HEK293T (cell line): ENCODE results near the gene ASCC1.

Experiments used
- ARNT ChIP-seq: fragments of 450-650 bp; IDR thresholded peaks from 2 replicates; pipeline ENCODE4 v1.6.1; 2017; ENCODE audit warnings: mild to moderate bottlenecking
- BHLHE40 ChIP-seq: fragments of 450-650 bp; IDR thresholded peaks from 2 replicates; pipeline ENCODE4 v1.6.1; 2016; ENCODE audit warnings: mild to moderate bottlenecking, moderate library complexity, borderline replicate concordance
- ELF4 ChIP-seq: fragments of 450-650 bp; IDR thresholded peaks from 2 replicates; pipeline ENCODE4 v1.6.1; 2017; ENCODE audit warnings: antibody characterized with exemption
- FOXM1 ChIP-seq: fragments of 450-650 bp; IDR thresholded peaks from 2 replicates; pipeline ENCODE4 v1.6.1; 2017; ENCODE audit warnings: mild to moderate bottlenecking, borderline replicate concordance
- PKNOX1 ChIP-seq: fragments of 450-650 bp; IDR thresholded peaks from 2 replicates; pipeline ENCODE4 v1.6.1; 2016
- SP1 ChIP-seq: fragments of 450-650 bp; IDR thresholded peaks from 2 replicates; pipeline ENCODE4 v1.6.1; 2017
- SUZ12 ChIP-seq: fragments of 450-650 bp; IDR thresholded peaks from 2 replicates; pipeline ENCODE4 v1.6.1; 2016; ENCODE audit warnings: mild to moderate bottlenecking
- TARDBP ChIP-seq: fragments of 450-650 bp; IDR thresholded peaks from 2 replicates; pipeline ENCODE4 v1.6.1; 2016

GRCh38 chr10:72124989-72125388, 91.1 kb downstream of the ASCC1 start:
- TF ChIP-seq TARDBP (no peak), SUZ12 (no peak), SP1 (no peak), BHLHE40 (no peak), PKNOX1 (no peak), ARNT (no peak), ELF4 (no peak), FOXM1 (no peak)
